GM12878 (cell line): Measurements from ENCODE around the gene NFATC2. TPM values are rescaled to one million over a fixed set of nuclear protein-coding genes. Genes with fewer than 3 reads are reported as not detected.

ENCODE experiments used
- BRCA1 ChIP-seq: IDR thresholded peaks from 2 replicates; pipeline ENCODE4 v1.6.1; 2011; ENCODE audit warnings: low read depth, low read length, improper control_type of control experiment
- CREM ChIP-seq: IDR thresholded peaks from 2 replicates; pipeline ENCODE4 v1.6.1; 2014; ENCODE audit warnings: antibody characterized with exemption, low read depth
- EGR1 ChIP-seq, 2 experiments: IDR thresholded peaks; 1 replicate in 1 of 2; 2 replicates in 1 of 2; pipeline ENCODE4 v1.6.1; 2011 to 2012; ENCODE audit warnings: low read depth in 2 of 2, low read length in 2 of 2, borderline replicate concordance in 1 of 2, mild to moderate bottlenecking in 1 of 2, moderate library complexity in 1 of 2
- GABPA ChIP-seq: IDR thresholded peaks from 2 replicates; pipeline ENCODE4 v1.6.1; 2014; ENCODE audit warnings: antibody characterized with exemption, low read depth, mild to moderate bottlenecking, inconsistent platforms
- LARP7 ChIP-seq: fragments of 450-650 bp; IDR thresholded peaks from 2 replicates; pipeline ENCODE4 v1.6.1; 2017; ENCODE audit warnings: mild to moderate bottlenecking
- NFYA ChIP-seq: IDR thresholded peaks from 2 replicates; pipeline ENCODE4 v1.6.1; 2011; ENCODE audit warnings: low read depth, mild to moderate bottlenecking, low read length, improper control_type of control experiment, borderline replicate concordance
- POLR2AphosphoS5 ChIP-seq: IDR thresholded peaks from 2 replicates; pipeline ENCODE4 v1.6.1; 2011; ENCODE audit warnings: mild to moderate bottlenecking, low read length, inconsistent platforms
- RUNX3 ChIP-seq: IDR thresholded peaks from 2 replicates; pipeline ENCODE4 v1.6.1; 2012; ENCODE audit warnings: low read length, inconsistent platforms
- SUZ12 ChIP-seq: fragments of 200-600 bp; sonication (generic); IDR thresholded peaks from one replicate; pipeline ENCODE4 v1.6.1; 2018; ENCODE audit warnings: antibody characterized with exemption, mild to moderate bottlenecking; ENCODE audit not compliant: unreplicated experiment
- ZNF687 ChIP-seq: fragments of 450-650 bp; IDR thresholded peaks from 2 replicates; pipeline ENCODE4 v1.6.1; 2017; ENCODE audit warnings: mild to moderate bottlenecking, moderate library complexity
- polyA plus RNA-seq, 11 experiments: library from polyadenylated mRNA; depleted of rRNA in 4 of 11; unstranded in 6 of 11; stranded (reverse) in 5 of 11; fragments of >200 nt; fragmentation: Nextera tagmentation in 4 of 11; fragmentation: Illumina TruSeq in 1 of 11; extraction: Ambion mirVana in 4 of 11; extraction: Trizol in 1 of 11; gene quantifications; 1 replicate in 1 of 11; 2 replicates in 10 of 11; pipeline versions ENCODE4 v1.2.1 to v1.2.3, GENCODE V29; 2011 to 2016; ENCODE audit warnings: inconsistent platforms in 2 of 11, missing spikeins in 2 of 11, low read depth in 1 of 11
- total RNA-seq, 4 experiments: library from RNA; depleted of rRNA in 3 of 4; stranded (reverse); fragments of >200 nt in 3 of 4; fragmentation: Illumina TruSeq in 1 of 4; extraction: Trizol in 1 of 4; gene quantifications; 2 replicates each; pipeline versions ENCODE4 v1.2.1 to v1.2.3, GENCODE V29; 2013 to 2021
- TF ChIP-seq, protein P1 (sequence below): fragments of 450-650 bp; IDR thresholded peaks from 2 replicates; pipeline ENCODE4 v1.6.1; 2017; ENCODE audit warnings: antibody characterized with exemption, mild to moderate bottlenecking, moderate library complexity
- TF ChIP-seq, protein P2 (sequence below): fragments of 450-650 bp; IDR thresholded peaks from 2 replicates; pipeline ENCODE4 v1.6.1; 2016; ENCODE audit warnings: mild to moderate bottlenecking, moderate library complexity, borderline replicate concordance

NFATC2 gene
- total and polyA plus RNA-seq, 10 of the 15 experiments (the other 5 are each of a cell fraction or from before 2014, with no cell fraction given), result 3.3 to 20.0 (median 7.3) TPM

DNA sequence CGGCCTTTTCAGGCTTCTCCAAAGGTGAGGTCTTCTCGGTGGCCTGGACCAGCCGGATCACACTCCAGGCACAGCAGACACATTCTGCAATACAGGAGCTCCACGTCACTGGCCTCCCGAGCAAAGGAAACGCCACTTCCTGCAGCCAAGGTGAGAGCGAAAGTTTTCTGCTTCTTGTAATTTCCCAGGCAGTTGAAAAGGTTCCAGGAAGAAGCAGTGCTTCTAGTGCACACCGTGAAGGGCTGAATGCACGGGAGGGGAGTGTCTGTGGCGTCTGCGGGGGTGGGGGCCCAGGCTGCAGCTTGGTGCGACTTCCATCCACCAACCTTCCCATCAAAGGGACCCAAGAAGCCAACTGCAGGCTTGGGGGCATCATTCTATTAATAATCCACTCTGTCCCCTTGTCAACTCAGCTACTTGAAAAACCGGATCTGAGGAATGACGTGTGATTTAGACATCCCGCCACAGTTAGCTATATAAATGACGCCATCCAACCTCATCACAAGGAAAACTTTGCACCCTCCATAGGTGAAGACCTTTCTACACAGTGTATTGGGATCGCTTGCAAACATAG lies 61.1 kb downstream of the NFATC2 start (continued):
- TF ChIP-seq, protein P1, sequence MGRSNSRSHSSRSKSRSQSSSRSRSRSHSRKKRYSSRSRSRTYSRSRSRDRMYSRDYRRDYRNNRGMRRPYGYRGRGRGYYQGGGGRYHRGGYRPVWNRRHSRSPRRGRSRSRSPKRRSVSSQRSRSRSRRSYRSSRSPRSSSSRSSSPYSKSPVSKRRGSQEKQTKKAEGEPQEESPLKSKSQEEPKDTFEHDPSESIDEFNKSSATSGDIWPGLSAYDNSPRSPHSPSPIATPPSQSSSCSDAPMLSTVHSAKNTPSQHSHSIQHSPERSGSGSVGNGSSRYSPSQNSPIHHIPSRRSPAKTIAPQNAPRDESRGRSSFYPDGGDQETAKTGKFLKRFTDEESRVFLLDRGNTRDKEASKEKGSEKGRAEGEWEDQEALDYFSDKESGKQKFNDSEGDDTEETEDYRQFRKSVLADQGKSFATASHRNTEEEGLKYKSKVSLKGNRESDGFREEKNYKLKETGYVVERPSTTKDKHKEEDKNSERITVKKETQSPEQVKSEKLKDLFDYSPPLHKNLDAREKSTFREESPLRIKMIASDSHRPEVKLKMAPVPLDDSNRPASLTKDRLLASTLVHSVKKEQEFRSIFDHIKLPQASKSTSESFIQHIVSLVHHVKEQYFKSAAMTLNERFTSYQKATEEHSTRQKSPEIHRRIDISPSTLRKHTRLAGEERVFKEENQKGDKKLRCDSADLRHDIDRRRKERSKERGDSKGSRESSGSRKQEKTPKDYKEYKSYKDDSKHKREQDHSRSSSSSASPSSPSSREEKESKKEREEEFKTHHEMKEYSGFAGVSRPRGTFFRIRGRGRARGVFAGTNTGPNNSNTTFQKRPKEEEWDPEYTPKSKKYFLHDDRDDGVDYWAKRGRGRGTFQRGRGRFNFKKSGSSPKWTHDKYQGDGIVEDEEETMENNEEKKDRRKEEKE, result no peak
- TF ChIP-seq LARP7, result no peak
- TF ChIP-seq BRCA1, result no peak
- TF ChIP-seq CREM, result peak; percentile 43; the same call in 1 of the 2 replicates
- no peak for TF ChIP-seq POLR2AphosphoS5
- no peak for TF ChIP-seq SUZ12
- TF ChIP-seq RUNX3, result 0 out of 2 replicates have a peak, but pooled peaks have one; percentile 18
- TF ChIP-seq GABPA, result 0 out of 2 replicates have a peak, but pooled peaks have one; percentile 21
- TF ChIP-seq NFYA, result no peak
- no peak; a peak in 1 of 3 replicates for TF ChIP-seq EGR1 (IDR thresholded peaks at IDR 0.05; ENCODE audit: borderline replicate concordance in 1 of 2, low read depth in 2 of 2, low read length in 2 of 2)
- TF ChIP-seq ZNF687, result no peak
- TF ChIP-seq, protein P2, sequence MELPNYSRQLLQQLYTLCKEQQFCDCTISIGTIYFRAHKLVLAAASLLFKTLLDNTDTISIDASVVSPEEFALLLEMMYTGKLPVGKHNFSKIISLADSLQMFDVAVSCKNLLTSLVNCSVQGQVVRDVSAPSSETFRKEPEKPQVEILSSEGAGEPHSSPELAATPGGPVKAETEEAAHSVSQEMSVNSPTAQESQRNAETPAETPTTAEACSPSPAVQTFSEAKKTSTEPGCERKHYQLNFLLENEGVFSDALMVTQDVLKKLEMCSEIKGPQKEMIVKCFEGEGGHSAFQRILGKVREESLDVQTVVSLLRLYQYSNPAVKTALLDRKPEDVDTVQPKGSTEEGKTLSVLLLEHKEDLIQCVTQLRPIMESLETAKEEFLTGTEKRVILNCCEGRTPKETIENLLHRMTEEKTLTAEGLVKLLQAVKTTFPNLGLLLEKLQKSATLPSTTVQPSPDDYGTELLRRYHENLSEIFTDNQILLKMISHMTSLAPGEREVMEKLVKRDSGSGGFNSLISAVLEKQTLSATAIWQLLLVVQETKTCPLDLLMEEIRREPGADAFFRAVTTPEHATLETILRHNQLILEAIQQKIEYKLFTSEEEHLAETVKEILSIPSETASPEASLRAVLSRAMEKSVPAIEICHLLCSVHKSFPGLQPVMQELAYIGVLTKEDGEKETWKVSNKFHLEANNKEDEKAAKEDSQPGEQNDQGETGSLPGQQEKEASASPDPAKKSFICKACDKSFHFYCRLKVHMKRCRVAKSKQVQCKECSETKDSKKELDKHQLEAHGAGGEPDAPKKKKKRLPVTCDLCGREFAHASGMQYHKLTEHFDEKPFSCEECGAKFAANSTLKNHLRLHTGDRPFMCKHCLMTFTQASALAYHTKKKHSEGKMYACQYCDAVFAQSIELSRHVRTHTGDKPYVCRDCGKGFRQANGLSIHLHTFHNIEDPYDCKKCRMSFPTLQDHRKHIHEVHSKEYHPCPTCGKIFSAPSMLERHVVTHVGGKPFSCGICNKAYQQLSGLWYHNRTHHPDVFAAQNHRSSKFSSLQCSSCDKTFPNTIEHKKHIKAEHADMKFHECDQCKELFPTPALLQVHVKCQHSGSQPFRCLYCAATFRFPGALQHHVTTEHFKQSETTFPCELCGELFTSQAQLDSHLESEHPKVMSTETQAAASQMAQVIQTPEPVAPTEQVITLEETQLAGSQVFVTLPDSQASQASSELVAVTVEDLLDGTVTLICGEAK, result no peak
